Activated T-helper 17 cell treated with anti-CD3 and anti-CD28 coated beads, Interleukin-2, amount 50 U/mL, for 72 hours (primary cell): ENCODE data around the gene EFNB3. TPM values are rescaled to one million over a fixed set of nuclear protein-coding genes. Genes with fewer than 3 reads are reported as not detected.

Experiments used
- ATAC-seq: fragments of 150-1000 bp; cut with Tn5 transposase; replicated peaks from 2 replicates; pipeline ENCODE4 v1.10.0; 2021; ENCODE audit warnings: mild to moderate bottlenecking, moderate library complexity
- H3K27ac Mint-ChIP-seq: one replicate; pipeline ENCODE4 v1.8.0; 2022; ENCODE audit warnings: mixed read lengths
- H3K27me3 Mint-ChIP-seq: one replicate; pipeline ENCODE4 v1.8.0; 2022; ENCODE audit warnings: mixed read lengths
- H3K36me3 Mint-ChIP-seq: one replicate; pipeline ENCODE4 v1.8.0; 2022; ENCODE audit warnings: low read depth, mild to moderate bottlenecking, mixed read lengths
- H3K4me1 Mint-ChIP-seq: one replicate; pipeline ENCODE4 v1.8.0; 2022; ENCODE audit warnings: mixed read lengths
- H3K4me3 Mint-ChIP-seq: one replicate; pipeline ENCODE4 v1.8.0; 2022; ENCODE audit warnings: mild to moderate bottlenecking, mixed read lengths
- H3K9me3 Mint-ChIP-seq: one replicate; pipeline ENCODE4 v1.8.0; 2022; ENCODE audit warnings: mixed read lengths
- total RNA-seq, 2 donors: library from RNA; stranded (reverse); gene quantifications; one replicate each; pipeline ENCODE4 v1.2.3, GENCODE V29; 2022

The EFNB3 gene
- total RNA-seq, 2 donors from 2014 or later = not detected

GRCh38 chr17:7687072-7687907 is 17.7 kb upstream of the EFNB3 start, which contains the start of gene TP53:
TP53 (minus strand) TSS chr17:7687490; CDS start chr17:7676594, 10,896 bp downstream.
- peak; percentile 57 for ATAC-seq
- peaks cover 13% of the 10 kb centered on the region for H3K4me1 Mint-ChIP-seq
- peak within 1 kb of the TSS; percentile 100 for H3K27ac Mint-ChIP-seq
- H3K9me3 Mint-ChIP-seq = no peaks in the 10 kb centered on the region
- no peaks in the 10 kb centered on the region for H3K27me3 Mint-ChIP-seq
- peak within 1 kb of the TSS; percentile 89 for H3K4me3 Mint-ChIP-seq
- H3K36me3 Mint-ChIP-seq = peaks cover 78% of the 10 kb centered on the region

DNA sequence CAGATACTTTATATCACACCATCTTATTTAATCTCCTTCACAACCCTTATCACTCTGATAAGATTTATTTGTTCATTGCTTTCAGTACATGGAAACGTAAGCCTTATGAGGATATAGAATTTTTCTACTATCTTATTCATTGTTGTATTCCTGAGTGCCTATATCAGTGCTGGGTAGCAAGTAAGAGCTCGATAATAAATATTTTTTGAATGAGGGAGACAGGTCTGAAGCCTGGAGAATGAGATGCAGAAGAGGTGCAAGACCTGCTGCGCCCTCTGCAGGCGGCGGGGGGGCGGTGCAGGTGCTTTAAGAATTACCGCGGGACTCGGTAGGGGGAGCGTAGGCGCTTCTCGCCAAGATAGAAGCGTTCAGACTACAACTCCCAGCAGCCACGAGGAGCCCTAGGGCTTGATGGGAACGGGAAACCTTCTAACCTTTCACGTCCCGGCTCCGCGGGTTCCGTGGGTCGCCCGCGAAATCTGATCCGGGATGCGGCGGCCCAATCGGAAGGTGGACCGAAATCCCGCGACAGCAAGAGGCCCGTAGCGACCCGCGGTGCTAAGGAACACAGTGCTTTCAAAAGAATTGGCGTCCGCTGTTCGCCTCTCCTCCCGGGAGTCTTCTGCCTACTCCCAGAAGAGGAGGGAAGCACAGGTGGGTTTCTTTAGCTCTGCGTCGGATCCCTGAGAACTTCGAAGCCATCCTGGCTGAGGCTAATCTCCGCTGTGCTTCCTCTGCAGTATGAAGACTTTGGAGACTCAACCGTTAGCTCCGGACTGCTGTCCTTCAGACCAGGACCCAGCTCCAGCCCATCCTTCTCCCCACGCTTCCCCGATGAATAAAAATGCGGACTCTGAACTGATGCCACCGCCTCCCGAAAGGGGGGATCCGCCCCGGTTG is 16.8 kb upstream of the EFNB3 start, which contains the start of gene WRAP53:
Gene WRAP53 (plus strand): TSS at position 570 of the 900 bp plus-strand sequence. CDS start 172 bp downstream, at position 742.
- ATAC-seq = peak; percentile 82
- Mint-ChIP-seq H3K36me3 (peaks cover 78% of the 10 kb centered on the region), H3K9me3 (no peaks in the 10 kb centered on the region), H3K4me3 (peak within 1 kb of the TSS; percentile 89), H3K27ac (peak within 1 kb of the TSS; percentile 100), H3K4me1 (peaks cover 13% of the 10 kb centered on the region), H3K27me3 (no peaks in the 10 kb centered on the region)

DNA sequence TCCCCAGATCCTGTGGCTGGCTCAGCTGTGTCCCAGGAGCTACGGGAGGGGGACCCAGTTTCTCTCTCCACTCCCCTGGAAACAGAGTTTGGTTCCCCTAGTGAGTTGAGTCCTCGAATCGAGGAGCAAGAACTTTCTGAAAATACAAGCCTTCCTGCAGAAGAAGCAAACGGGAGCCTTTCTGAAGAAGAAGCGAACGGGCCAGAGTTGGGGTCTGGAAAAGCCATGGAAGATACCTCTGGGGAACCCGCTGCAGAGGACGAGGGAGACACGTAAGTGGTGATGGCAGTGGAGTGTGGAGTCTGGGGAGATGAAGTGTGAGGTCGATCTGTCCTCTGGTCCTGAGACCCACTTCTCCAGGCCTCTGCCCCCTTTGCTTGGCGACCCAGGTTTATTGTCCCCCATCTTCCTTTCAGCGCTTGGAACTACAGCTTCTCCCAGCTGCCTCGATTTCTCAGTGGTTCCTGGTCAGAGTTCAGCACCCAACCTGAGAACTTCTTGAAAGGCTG is 16.1 kb upstream of the EFNB3 start:
- H3K27ac Mint-ChIP-seq = peak overlapping the region; percentile 100
- ATAC-seq = no peak
- H3K36me3 Mint-ChIP-seq = peaks cover 80% of the 10 kb centered on the region
- peak overlapping the region; percentile 89 for H3K4me3 Mint-ChIP-seq
- peaks cover 13% of the 10 kb centered on the region for H3K4me1 Mint-ChIP-seq
- no peaks in the 10 kb centered on the region for H3K27me3 Mint-ChIP-seq
- H3K9me3 Mint-ChIP-seq = no peaks in the 10 kb centered on the region

DNA sequence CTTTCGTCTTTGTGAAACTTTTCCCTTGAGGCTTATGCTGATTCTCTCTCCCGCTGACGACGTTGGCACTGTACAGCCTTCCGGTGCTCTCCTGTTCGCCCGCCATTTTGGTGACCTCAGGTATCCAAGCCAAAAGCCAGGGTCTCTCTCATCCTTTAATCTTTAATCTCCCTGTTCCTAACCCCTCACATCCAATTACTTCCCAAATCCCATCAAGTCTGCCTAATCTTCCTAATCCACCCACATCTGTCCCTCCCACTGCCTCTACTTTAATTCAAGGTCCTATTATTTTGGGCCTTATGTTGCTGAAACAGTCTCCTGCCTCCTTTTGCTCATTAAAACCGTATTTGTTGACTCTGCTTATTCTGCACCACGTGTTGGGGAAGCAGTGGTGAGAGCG is 9.4 kb upstream of the EFNB3 start:
- no peaks in the 10 kb centered on the region for H3K9me3 Mint-ChIP-seq
- H3K4me3 Mint-ChIP-seq = no peak overlapping the region
- no peak overlapping the region for H3K27ac Mint-ChIP-seq
- ATAC-seq = no peak
- H3K36me3 Mint-ChIP-seq = peaks cover 78% of the 10 kb centered on the region
- H3K4me1 Mint-ChIP-seq = no peaks in the 10 kb centered on the region
- H3K27me3 Mint-ChIP-seq = no peaks in the 10 kb centered on the region

DNA sequence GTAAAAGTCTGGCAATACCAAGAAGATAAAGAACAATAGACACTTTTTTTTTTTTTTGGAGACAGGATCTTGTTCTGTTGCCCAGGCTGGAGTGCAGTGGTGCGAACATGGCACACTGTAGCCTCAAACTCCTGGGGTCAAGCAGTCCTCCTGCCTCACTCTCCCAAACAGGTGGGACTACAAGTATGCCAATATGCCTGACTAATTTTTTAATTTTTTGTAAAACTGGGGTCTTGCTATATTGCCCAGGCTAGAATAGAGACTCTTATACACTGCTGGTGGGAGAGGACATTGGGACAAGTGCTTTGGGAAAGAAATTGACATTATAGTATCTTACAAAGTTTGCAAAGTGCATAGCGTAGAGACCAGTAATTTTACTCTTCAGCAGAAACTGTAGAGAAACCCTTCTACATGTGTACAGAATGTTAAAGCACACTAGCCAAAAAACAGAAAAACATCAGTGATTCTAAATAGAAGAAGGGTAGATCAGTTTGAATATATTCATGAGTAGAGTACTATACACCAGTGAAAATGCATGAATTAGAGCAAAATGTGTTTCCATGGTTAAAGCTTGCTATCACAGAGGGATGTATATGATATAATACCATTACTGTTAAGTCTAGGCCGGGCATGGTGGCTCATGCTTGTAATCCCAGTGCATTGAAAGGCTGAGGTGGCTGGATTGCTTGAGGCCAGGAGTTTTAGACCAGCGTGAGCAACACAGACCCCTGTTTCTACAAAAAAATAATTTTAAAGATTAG is 7.0 kb upstream of the EFNB3 start:
- H3K36me3 Mint-ChIP-seq = peaks cover 79% of the 10 kb centered on the region
- no peak overlapping the region for H3K4me3 Mint-ChIP-seq
- peaks cover 2% of the 10 kb centered on the region for H3K27me3 Mint-ChIP-seq
- H3K27ac Mint-ChIP-seq = no peak overlapping the region
- no peak for ATAC-seq
- H3K9me3 Mint-ChIP-seq = no peaks in the 10 kb centered on the region
- no peaks in the 10 kb centered on the region for H3K4me1 Mint-ChIP-seq

GRCh38 chr17:7700510-7700909 is 4.5 kb upstream of the EFNB3 start:
- H3K4me3 Mint-ChIP-seq = no peak overlapping the region
- peaks cover 19% of the 10 kb centered on the region for H3K27me3 Mint-ChIP-seq
- peaks cover 74% of the 10 kb centered on the region for H3K36me3 Mint-ChIP-seq
- no peaks in the 10 kb centered on the region for H3K9me3 Mint-ChIP-seq
- no peak overlapping the region for H3K27ac Mint-ChIP-seq
- peaks cover 11% of the 10 kb centered on the region for H3K4me1 Mint-ChIP-seq
- no peak for ATAC-seq

DNA sequence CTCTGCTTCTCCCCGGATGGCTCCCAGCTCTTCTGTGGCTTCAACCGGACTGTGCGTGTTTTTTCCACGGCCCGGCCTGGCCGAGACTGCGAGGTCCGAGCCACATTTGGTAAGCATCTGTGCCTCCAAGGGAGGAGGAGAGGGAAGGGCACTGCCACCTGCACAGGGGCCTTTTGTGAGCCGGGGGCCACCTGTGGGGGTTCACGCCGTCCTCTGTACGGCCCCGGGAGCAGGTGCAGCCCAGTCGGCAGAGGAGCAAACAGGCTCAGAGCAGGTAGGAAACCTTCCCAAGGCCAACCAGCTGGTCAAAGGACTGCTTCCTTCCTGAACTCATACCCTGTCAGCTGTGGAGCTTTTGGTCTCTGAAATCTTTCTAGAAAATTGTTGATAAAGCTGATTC is 3.3 kb upstream of the EFNB3 start:
- H3K4me1 Mint-ChIP-seq = peaks cover 11% of the 10 kb centered on the region
- ATAC-seq = no peak
- H3K27me3 Mint-ChIP-seq = peaks cover 31% of the 10 kb centered on the region
- no peaks in the 10 kb centered on the region for H3K9me3 Mint-ChIP-seq
- peaks cover 62% of the 10 kb centered on the region for H3K36me3 Mint-ChIP-seq
- no peak overlapping the region for H3K27ac Mint-ChIP-seq
- H3K4me3 Mint-ChIP-seq = no peak overlapping the region

GRCh38 chr17:7702776-7703175 is 2.2 kb upstream of the EFNB3 start:
- H3K27ac Mint-ChIP-seq = no peak overlapping the region
- peaks cover 54% of the 10 kb centered on the region for H3K36me3 Mint-ChIP-seq
- no peak overlapping the region for H3K4me3 Mint-ChIP-seq
- no peaks in the 10 kb centered on the region for H3K9me3 Mint-ChIP-seq
- H3K27me3 Mint-ChIP-seq = peaks cover 35% of the 10 kb centered on the region
- no peak for ATAC-seq
- peaks cover 11% of the 10 kb centered on the region for H3K4me1 Mint-ChIP-seq

GRCh38 chr17:7703584-7704479 is 1.2 kb upstream of the EFNB3 start:
- Mint-ChIP-seq H3K27ac (no peak overlapping the region), H3K36me3 (peaks cover 48% of the 10 kb centered on the region), H3K9me3 (no peaks in the 10 kb centered on the region), H3K4me1 (peaks cover 11% of the 10 kb centered on the region), H3K4me3 (peak overlapping the region; percentile 63), H3K27me3 (peaks cover 39% of the 10 kb centered on the region)
- peak; percentile 29 for ATAC-seq

DNA sequence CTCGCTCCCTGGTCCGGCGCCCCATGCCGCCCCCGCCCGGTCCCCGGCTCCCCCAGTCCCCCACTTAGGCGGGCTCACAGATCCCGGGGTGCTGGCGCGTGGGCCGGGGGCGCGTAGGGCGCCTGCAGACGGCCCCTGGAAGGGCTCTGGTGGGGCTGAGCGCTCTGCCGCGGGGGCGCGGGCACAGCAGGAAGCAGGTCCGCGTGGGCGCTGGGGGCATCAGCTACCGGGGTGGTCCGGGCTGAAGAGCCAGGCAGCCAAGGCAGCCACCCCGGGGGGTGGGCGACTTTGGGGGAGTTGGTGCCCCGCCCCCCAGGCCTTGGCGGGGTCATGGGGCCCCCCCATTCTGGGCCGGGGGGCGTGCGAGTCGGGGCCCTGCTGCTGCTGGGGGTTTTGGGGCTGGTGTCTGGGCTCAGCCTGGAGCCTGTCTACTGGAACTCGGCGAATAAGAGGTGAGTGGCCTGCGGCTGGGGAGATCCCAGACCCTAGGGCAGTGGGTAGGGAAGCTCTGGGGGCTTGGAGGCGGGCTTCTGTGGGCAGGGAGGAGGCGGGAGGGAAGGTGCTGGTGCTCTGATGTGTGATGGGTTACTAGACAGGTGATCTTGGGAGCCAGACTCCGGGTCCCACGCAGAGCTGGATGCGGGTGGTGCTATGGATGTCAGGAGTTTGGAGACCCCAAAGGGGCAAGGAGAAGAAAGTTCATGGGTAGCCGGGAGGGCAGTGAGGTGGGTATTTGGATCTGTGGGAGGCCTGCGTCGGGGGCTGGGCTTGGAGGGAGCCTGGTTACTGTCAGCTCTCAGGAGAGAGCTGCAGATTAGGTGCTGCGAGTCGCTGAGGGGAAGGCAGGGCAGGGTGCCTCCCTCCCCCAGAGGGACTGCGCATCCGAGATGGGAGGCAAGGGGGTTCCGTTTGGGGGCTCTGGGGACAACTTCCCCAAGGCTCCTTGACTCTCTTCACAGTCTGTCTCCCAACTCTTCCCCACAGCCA is 560 bp downstream of the EFNB3 start:
- H3K4me3 Mint-ChIP-seq = no peak overlapping the region

DNA sequence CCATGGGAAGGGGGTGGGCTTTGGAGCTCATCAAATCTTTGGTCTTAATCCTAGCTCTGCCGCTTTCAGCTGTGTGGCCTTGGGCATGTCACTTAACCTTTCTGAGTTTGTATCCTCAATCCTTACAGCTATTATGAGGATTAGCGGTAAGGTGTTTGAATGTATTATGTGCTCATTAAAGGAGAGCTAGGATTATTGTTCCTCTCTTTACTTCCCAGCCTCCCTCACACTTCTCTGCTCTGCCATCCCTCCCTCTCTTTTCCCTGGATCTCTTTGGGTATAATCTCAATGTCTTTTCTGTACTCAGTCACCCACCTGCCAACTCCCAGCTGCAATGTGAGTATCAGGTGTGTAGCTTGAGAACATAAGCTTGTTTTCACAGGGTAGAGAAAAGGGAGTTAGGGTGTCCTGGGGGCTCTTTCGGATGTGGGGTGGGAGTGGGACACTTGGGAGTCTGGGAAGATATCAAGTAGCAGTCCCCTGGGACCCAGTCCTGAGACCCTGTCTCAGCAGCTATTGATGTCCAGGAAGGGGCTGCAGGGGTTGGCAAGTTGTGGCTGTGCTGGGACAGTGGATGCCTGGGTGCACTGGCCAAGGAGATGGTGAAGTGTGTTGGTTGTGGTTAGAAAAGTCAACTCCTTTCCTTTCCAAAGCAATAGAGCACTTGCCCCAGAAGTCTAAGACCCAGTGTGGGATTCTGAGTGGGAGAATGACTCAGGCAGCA is 1.8 kb downstream of the EFNB3 start:
- H3K9me3 Mint-ChIP-seq = no peaks in the 10 kb centered on the region
- H3K27me3 Mint-ChIP-seq = peaks cover 57% of the 10 kb centered on the region
- H3K27ac Mint-ChIP-seq = no peak overlapping the region
- H3K4me1 Mint-ChIP-seq = peaks cover 20% of the 10 kb centered on the region
- ATAC-seq = no peak
- H3K36me3 Mint-ChIP-seq = peaks cover 26% of the 10 kb centered on the region
- H3K4me3 Mint-ChIP-seq = no peak overlapping the region

More for the DNA sequence above, 560 bp downstream of the EFNB3 start:
- Mint-ChIP-seq H3K4me1 (peaks cover 17% of the 10 kb centered on the region), H3K27ac (no peak overlapping the region), H3K36me3 (peaks cover 39% of the 10 kb centered on the region), H3K9me3 (no peaks in the 10 kb centered on the region), H3K27me3 (peaks cover 48% of the 10 kb centered on the region)
- no peak for ATAC-seq

DNA sequence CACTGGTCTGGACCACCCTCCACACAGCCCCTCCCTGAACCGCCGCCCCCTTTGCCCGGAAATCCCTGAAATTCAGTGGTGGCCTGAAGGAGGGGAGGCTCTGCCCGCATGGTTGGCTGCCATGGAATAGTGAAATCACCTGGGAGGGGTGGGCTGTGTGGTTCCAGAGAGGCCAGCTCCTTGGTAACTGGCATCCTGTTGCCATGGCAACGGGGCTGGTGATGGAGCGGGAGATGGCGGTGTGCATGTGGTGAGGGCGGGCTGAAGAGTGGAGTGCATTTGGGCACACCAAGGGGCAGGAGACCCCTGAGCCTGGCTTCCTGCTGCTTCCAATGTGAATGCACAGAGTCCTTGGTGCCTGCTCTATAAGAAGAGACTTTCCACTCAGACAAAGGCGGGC is 2.4 kb downstream of the EFNB3 start:
- no peak for ATAC-seq
- peaks cover 22% of the 10 kb centered on the region for H3K4me1 Mint-ChIP-seq
- no peak overlapping the region for H3K4me3 Mint-ChIP-seq
- peaks cover 57% of the 10 kb centered on the region for H3K27me3 Mint-ChIP-seq
- H3K9me3 Mint-ChIP-seq = no peaks in the 10 kb centered on the region
- no peak overlapping the region for H3K27ac Mint-ChIP-seq
- peaks cover 20% of the 10 kb centered on the region for H3K36me3 Mint-ChIP-seq
